NCI-H1694 (cell line): ENCODE results near the gene SPINT2.
A peak's percentile ranks its signal among the peaks of the same experiment; 100 is the strongest.
"Not testable (repeated sequence)": the region's sequence is repeated elsewhere in the genome, so short reads cannot be mapped to it uniquely, and the experiment has no call there.

Source experiments
- DNase-seq: peaks from one replicate; lab custom pipeline; 2025; lab: John Stamatoyannopoulos, UW

SPINT2 gene

GRCh38 chr19:38264486-38265212 lies at the start of gene SPINT2:
Gene SPINT2, plus strand, starts transcription at chr19:38264573. Its CDS starts 320 bp downstream, at chr19:38264893.
- DNase-seq, result no peak

- no peak for DNase-seq
Measured at GRCh38 chr19:38216785-38217641, 47.4 kb upstream of the SPINT2 start.

GRCh38 chr19:38218204-38218603 lies 46.2 kb upstream of the SPINT2 start:
- DNase-seq, result no peak

GRCh38 chr19:38219221-38219620 lies 45.2 kb upstream of the SPINT2 start:
- no peak for DNase-seq

- no peak for DNase-seq
Measured at GRCh38 chr19:38221421-38221820, 43.0 kb upstream of the SPINT2 start.

GRCh38 chr19:38221919-38222830 lies 42.2 kb upstream of the SPINT2 start:
- DNase-seq, result no peak

- DNase-seq, result no peak
Measured at GRCh38 chr19:38223119-38223523, 41.3 kb upstream of the SPINT2 start.

GRCh38 chr19:38223617-38224013 lies 40.8 kb upstream of the SPINT2 start:
- DNase-seq, result no peak

GRCh38 chr19:38224014-38224862 lies 40.1 kb upstream of the SPINT2 start, which contains the start of gene DPF1:
Gene DPF1, minus strand, starts transcription at chr19:38224222. Its CDS starts 80 bp downstream, at chr19:38224142.
- no peak for DNase-seq

GRCh38 chr19:38224863-38225218 lies 39.5 kb upstream of the SPINT2 start:
- DNase-seq, result not testable (repeated sequence)

- DNase-seq, result no peak
Measured at GRCh38 chr19:38227287-38228004, 36.9 kb upstream of the SPINT2 start.

GRCh38 chr19:38228005-38228377 lies 36.4 kb upstream of the SPINT2 start:
- no peak for DNase-seq

- DNase-seq, result peak; percentile 15
Measured at GRCh38 chr19:38228491-38229439, 35.6 kb upstream of the SPINT2 start.

GRCh38 chr19:38229585-38230073 lies 34.7 kb upstream of the SPINT2 start:
- DNase-seq, result peak; percentile 91

- DNase-seq, result not testable (repeated sequence)
Measured at GRCh38 chr19:38230506-38231133, 33.8 kb upstream of the SPINT2 start.

- no peak for DNase-seq
Measured at GRCh38 chr19:38231918-38232317, 32.5 kb upstream of the SPINT2 start.

GRCh38 chr19:38233740-38234251 lies 30.6 kb upstream of the SPINT2 start:
- DNase-seq, result peak; percentile 80

GRCh38 chr19:38234615-38235014 lies 29.8 kb upstream of the SPINT2 start:
- no peak for DNase-seq
